Ovary (tissue), 9 donors: ENCODE measurements around the gene ATR. TPM values are rescaled to one million over a fixed set of nuclear protein-coding genes. Genes with fewer than 3 reads are reported as not detected.
"Not testable (repeated sequence)": the region's sequence is repeated elsewhere in the genome, so short reads cannot be mapped to it uniquely, and the experiment has no call there.

ENCODE experiments used
- DNase-seq, 5 donors: peaks; one replicate each; pipeline ENCODE4 v3.0.0-alpha.2; 2019 to 2020
- H3K27ac ChIP-seq, 2 donors: fragments of 200-600 bp; one replicate each; pipeline versions ENCODE4 v1.5.1 to v1.8.0; 2019 to 2022
- H3K27me3 ChIP-seq: fragments of 200-600 bp; one replicate; pipeline ENCODE4 v1.8.0; 2022
- H3K36me3 ChIP-seq: fragments of 200-600 bp; sonication (generic); one replicate; pipeline ENCODE4 v1.5.1; 2019
- H3K4me1 ChIP-seq: one replicate; pipeline ENCODE4 v1.8.1; 2013; ENCODE audit warnings: mild to moderate bottlenecking, moderate library complexity; ENCODE audit not compliant: insufficient read depth
- H3K4me3 ChIP-seq: fragments of 200-600 bp; sonication (generic); one replicate; pipeline ENCODE4 v1.5.1; 2017
- H3K9me3 ChIP-seq, 2 donors: fragments of 200-600 bp in 1 of 2; sonication (generic) in 1 of 2; one replicate each; pipeline versions ENCODE4 v1.5.1 to v1.8.1; 2013 to 2019; ENCODE audit warnings: mild to moderate bottlenecking in 1 of 2, moderate library complexity in 1 of 2
- EP300 ChIP-seq: sonication (generic); formaldehyde crosslinking; IDR thresholded peaks from one replicate; pipeline ENCODE4 v1.6.1; 2017; ENCODE audit warnings: antibody characterized with exemption
- POLR2A ChIP-seq: fragments of 450-650 bp; IDR thresholded peaks from one replicate; pipeline ENCODE4 v1.6.1; 2017; ENCODE audit warnings: antibody characterized with exemption, mild to moderate bottlenecking, moderate library complexity
- WGBS, 3 donors: extraction: QIAGEN DNeasy Blood & Tissue Kit in 1 of 3; methylation state at CpG; one replicate each; pipeline versions ENCODE4 v1.1.5 to v1.1.7; 2013 to 2017; 5-methylcytosine and 5-hydroxymethylcytosine counted together
- intact Hi-C, 4 donors: fragments of 100-400 bp; cut with DNase I; formaldehyde crosslinking; loops; one replicate each; pipeline versions ENCODE4 v1.11.0 to v1.15.1; 2022 to 2023
- polyA plus RNA-seq, 2 donors: library from polyadenylated mRNA; stranded (reverse); fragments of 200-250 nt in 1 of 2; fragments of 350-450 nt in 1 of 2; fragmentation: Illumina TruSeq in 1 of 2; extraction: RNeasy Lipid Tissue Mini Kit (QIAGEN cat#74804) in 1 of 2; gene quantifications; one replicate each; pipeline ENCODE4 v1.2.3, GENCODE V29; 2013 to 2014
- total RNA-seq, 7 donors: library from RNA; depleted of rRNA in 2 of 7; stranded (reverse); fragments of >200 nt in 2 of 7; fragmentation: NEBNext Ultra II Directional in 3 of 7; extraction: Animal tissue kit (Norgen Biotek cat#: 25700) in 3 of 7; gene quantifications; one replicate each; pipeline versions ENCODE4 v1.1.0 to v1.2.4, GENCODE V29; 2016 to 2023
- TF ChIP-seq, protein P1 (sequence below), 3 donors: fragments of 450-650 bp in 2 of 3; fragments of 200-600 bp in 1 of 3; IDR thresholded peaks; one replicate each; pipeline versions ENCODE4 v1.5.1 to v1.8.0; 2016 to 2022; ENCODE audit warnings: antibody characterized with exemption in 3 of 3, mild to moderate bottlenecking in 1 of 3
- donor health status: DM: no; HTN: no; CAD: no; lungs with moderate emphysema.
- donor health status: DM: no; HTN: no; CAD: no.
- donor health status: Bipolar disorder and iron deficiency.
- donor health status: DM: yes; HTN: yes; CAD: no.
- donor health status: DM: no; HTN: no; CAD: no.
- donor health status: DM: yes; HTN: yes; CAD: no.

The ATR gene
- total and polyA plus RNA-seq, 9 donors, result 6.0 to 23.4 (median 17.3) TPM

- DNase-seq, result peak; percentile 95 to 98 (median 96)
- Histone ChIP-seq H3K4me3 (peak within 1 kb of the TSS; percentile 86), H3K9me3 (no peaks in the 10 kb centered on the region), H3K27me3 (no peaks in the 10 kb centered on the region), H3K4me1 (peaks cover 4% of the 10 kb centered on the region), H3K36me3 (no peaks in the 10 kb centered on the region), H3K27ac (peak within 1 kb of the TSS; percentile 93 to 97)
- WGBS, 3 donors, result 2 to 3% (median 3%) methylated on average over 52 of the region's 52 CpGs
- TF ChIP-seq POLR2A, result peak; percentile 73
- TF ChIP-seq, protein P1, sequence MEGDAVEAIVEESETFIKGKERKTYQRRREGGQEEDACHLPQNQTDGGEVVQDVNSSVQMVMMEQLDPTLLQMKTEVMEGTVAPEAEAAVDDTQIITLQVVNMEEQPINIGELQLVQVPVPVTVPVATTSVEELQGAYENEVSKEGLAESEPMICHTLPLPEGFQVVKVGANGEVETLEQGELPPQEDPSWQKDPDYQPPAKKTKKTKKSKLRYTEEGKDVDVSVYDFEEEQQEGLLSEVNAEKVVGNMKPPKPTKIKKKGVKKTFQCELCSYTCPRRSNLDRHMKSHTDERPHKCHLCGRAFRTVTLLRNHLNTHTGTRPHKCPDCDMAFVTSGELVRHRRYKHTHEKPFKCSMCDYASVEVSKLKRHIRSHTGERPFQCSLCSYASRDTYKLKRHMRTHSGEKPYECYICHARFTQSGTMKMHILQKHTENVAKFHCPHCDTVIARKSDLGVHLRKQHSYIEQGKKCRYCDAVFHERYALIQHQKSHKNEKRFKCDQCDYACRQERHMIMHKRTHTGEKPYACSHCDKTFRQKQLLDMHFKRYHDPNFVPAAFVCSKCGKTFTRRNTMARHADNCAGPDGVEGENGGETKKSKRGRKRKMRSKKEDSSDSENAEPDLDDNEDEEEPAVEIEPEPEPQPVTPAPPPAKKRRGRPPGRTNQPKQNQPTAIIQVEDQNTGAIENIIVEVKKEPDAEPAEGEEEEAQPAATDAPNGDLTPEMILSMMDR (IDR thresholded peaks at IDR 0.05), result no peak
- intact Hi-C loops, result no loop called here
These were observed 130.4 kb downstream of the ATR start, which contains the start of gene XRN1 for GRCh38 chr3:142447852-142448823. Gene XRN1, minus strand, starts transcription at chr3:142448037. Its CDS starts 93 bp downstream, at chr3:142447944.

GRCh38 chr3:142447301-142447851 is 131.2 kb downstream of the ATR start:
- DNase-seq, result peak in 4 of 5 donors; percentile 38 to 60 (median 42)
- Histone ChIP-seq H3K27ac (peak overlapping the region; percentile 93 to 97), H3K9me3 (no peaks in the 10 kb centered on the region), H3K4me1 (peaks cover 4% of the 10 kb centered on the region), H3K4me3 (peak overlapping the region; percentile 86), H3K27me3 (no peaks in the 10 kb centered on the region), H3K36me3 (no peaks in the 10 kb centered on the region)
- TF ChIP-seq POLR2A, result no peak
- intact Hi-C loops, result no loop called here
- 0% methylated on average over 35 of the region's 35 CpGs for WGBS, 3 donors

- Histone ChIP-seq H3K4me3 (peak overlapping the region; percentile 86), H3K36me3 (no peaks in the 10 kb centered on the region), H3K9me3 (no peaks in the 10 kb centered on the region), H3K27me3 (no peaks in the 10 kb centered on the region), H3K4me1 (peaks cover 4% of the 10 kb centered on the region), H3K27ac (no peak overlapping the region)
- 69 to 78% (median 72%) methylated on average over 6 of the region's 6 CpGs for WGBS, 3 donors
- no peak for DNase-seq
- TF ChIP-seq, protein P1 (IDR thresholded peaks at IDR 0.05), result no peak
- TF ChIP-seq POLR2A (no peak), EP300 (no peak)
- intact Hi-C loops, result no loop called here
These were observed 132.7 kb downstream of the ATR start for GRCh38 chr3:142445816-142446254.

- H3K27me3 ChIP-seq, result no peaks in the 10 kb centered on the region
- H3K9me3 ChIP-seq, result no peaks in the 10 kb centered on the region
- H3K4me1 ChIP-seq, result peaks cover 4% of the 10 kb centered on the region
- no peak overlapping the region for H3K4me3 ChIP-seq
- DNase-seq, result no peak
- TF ChIP-seq POLR2A (no peak), EP300 (no peak)
- TF ChIP-seq, protein P1 (IDR thresholded peaks at IDR 0.05), result no peak
- 95 to 96% (median 95%) methylated on average over 11 of the region's 11 CpGs for WGBS, 3 donors
- no peaks in the 10 kb centered on the region for H3K36me3 ChIP-seq
- no peak overlapping the region for H3K27ac ChIP-seq
- intact Hi-C loops, result no loop called here
These were observed 134.2 kb downstream of the ATR start for GRCh38 chr3:142444343-142444742.

- H3K27ac ChIP-seq, H3K36me3 ChIP-seq, DNase-seq, intact Hi-C loops, H3K4me1 ChIP-seq, H3K4me3 ChIP-seq, H3K9me3 ChIP-seq, H3K27me3 ChIP-seq: not testable (repeated sequence)
- WGBS, 3 donors, result 96 to 97% (median 96%) methylated on average over 12 of the region's 12 CpGs
These were observed 135.5 kb downstream of the ATR start for GRCh38 chr3:142443060-142443459.

DNA sequence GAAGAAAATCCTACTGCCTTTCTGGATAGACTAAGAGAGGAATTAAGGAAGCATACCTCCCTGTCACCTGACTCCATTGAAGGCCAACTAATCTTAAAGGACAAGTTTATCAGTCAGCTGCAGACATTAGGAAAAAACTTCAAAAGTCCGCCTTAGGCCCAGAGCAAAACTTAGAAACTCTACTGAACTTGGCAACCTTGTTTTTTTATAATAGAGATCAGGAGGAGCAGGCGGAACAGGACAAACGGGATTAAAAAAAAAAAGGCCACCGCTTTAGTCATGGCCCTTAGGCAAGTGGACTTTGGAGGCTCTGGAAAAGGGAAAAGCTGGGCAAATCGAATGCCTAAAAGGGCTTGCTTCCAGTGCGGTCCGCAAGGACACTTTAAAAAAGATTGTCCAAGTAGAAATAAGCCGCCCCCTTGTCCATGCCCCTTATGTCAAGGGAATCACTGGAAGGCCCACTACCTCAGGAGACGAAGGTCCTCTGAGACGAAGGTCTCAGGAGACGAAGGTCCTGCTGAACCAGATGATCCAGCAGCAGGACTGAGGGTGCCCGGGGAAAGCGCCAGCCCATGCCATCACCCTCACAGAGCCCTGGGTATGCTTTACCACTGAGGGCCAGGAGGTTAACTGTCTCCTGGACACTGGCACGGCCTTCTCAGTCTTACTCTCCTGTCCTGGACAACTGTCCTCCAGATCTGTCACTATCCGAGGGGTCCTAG is 138.9 kb downstream of the ATR start:
- H3K27ac ChIP-seq, H3K27me3 ChIP-seq, H3K9me3 ChIP-seq, H3K4me3 ChIP-seq, H3K36me3 ChIP-seq, H3K4me1 ChIP-seq, DNase-seq, intact Hi-C loops: not testable (repeated sequence)
- WGBS, 3 donors, result 92 to 94% (median 93%) methylated on average over 15 of the region's 15 CpGs

GRCh38 chr3:142438096-142438495 is 140.4 kb downstream of the ATR start:
- 97% methylated on average over 11 of the region's 11 CpGs for WGBS, 3 donors
- not testable (repeated sequence) for H3K4me1 ChIP-seq, H3K36me3 ChIP-seq

More at GRCh38 chr3:142438096-142438495, 140.4 kb downstream of the ATR start:
- H3K4me3 ChIP-seq, H3K27ac ChIP-seq, intact Hi-C loops, H3K9me3 ChIP-seq, H3K27me3 ChIP-seq, DNase-seq: not testable (repeated sequence)
